Tibial artery (tissue), 4 donors: ENCODE data around the gene CACTIN.

Experiments used
- DNase-seq, 2 donors: peaks; one replicate each; pipeline ENCODE4 v3.0.0-alpha.2; 2019
- H3K27ac ChIP-seq, 2 donors: fragments of 200-600 bp; sonication (generic) in 1 of 2; 1 replicate in 1 of 2; 2 replicates in 1 of 2; pipeline ENCODE4 v1.5.1; 2018 to 2019; ENCODE audit warnings: mild to moderate bottlenecking in 1 of 2
- H3K27me3 ChIP-seq, 2 donors: fragments of 200-600 bp; sonication (generic) in 1 of 2; one replicate each; pipeline versions ENCODE4 v1.5.1 to v1.6.0; 2016 to 2019
- H3K36me3 ChIP-seq, 3 donors: fragments of 200-600 bp; sonication (generic) in 2 of 3; one replicate each; pipeline ENCODE4 v1.5.1; 2016 to 2019; ENCODE audit warnings: mild to moderate bottlenecking in 2 of 3
- H3K4me1 ChIP-seq, 4 donors: fragments of 200-600 bp; sonication (generic) in 2 of 4; 1 replicate in 3 of 4; 2 replicates in 1 of 4; pipeline ENCODE4 v1.5.1; 2016 to 2019
- H3K4me3 ChIP-seq, 2 donors: fragments of 200-600 bp; sonication (generic) in 1 of 2; 1 replicate in 1 of 2; 2 replicates in 1 of 2; pipeline ENCODE4 v1.5.1; 2018 to 2019; ENCODE audit warnings: mild to moderate bottlenecking in 2 of 2
- H3K9me3 ChIP-seq, 3 donors: fragments of 200-600 bp; sonication (generic) in 1 of 3; one replicate each; pipeline ENCODE4 v1.5.1; 2016 to 2019
- CTCF ChIP-seq, 2 experiments: fragments of 200-600 bp in 1 of 2; fragments of 450-650 bp in 1 of 2; IDR thresholded peaks; one replicate each; pipeline ENCODE4 v1.5.1; 2017 to 2019; ENCODE audit warnings: antibody characterized with exemption in 2 of 2, mild to moderate bottlenecking in 1 of 2, moderate library complexity in 1 of 2
- intact Hi-C: fragments of 100-400 bp; cut with DNase I; formaldehyde crosslinking; loops from one replicate; pipeline ENCODE4 v1.15.0; 2023; ENCODE audit warnings: low total_unique reads

Gene CACTIN

GRCh38 chr19:3621689-3622088 lies 4.9 kb downstream of the CACTIN start:
- TF ChIP-seq CTCF (IDR thresholded peaks at IDR 0.05), result no peak
- DNase-seq, result no peak
- Histone ChIP-seq H3K27ac (no peak overlapping the region), H3K4me1 (peaks cover 0 to 34% (median 28%) of the 10 kb centered on the region in 4 donors), H3K36me3 (peaks cover 15 to 68% (median 46%) of the 10 kb centered on the region in 3 donors), H3K9me3 (no peaks in the 10 kb centered on the region), H3K4me3 (no peak overlapping the region), H3K27me3 (no peaks in the 10 kb centered on the region)
- intact Hi-C loops, result no loop called here

GRCh38 chr19:3620817-3621547 lies 5.6 kb downstream of the CACTIN start:
- H3K9me3 ChIP-seq, result no peaks in the 10 kb centered on the region
- peaks cover 0 to 31% (median 27%) of the 10 kb centered on the region in 4 donors for H3K4me1 ChIP-seq
- H3K4me3 ChIP-seq, result no peak overlapping the region
- DNase-seq, result no peak
- peaks cover 15 to 75% (median 46%) of the 10 kb centered on the region in 3 donors for H3K36me3 ChIP-seq
- intact Hi-C loops, result no loop called here
- no peak for TF ChIP-seq CTCF (IDR thresholded peaks at IDR 0.05)
- H3K27me3 ChIP-seq, result no peaks in the 10 kb centered on the region
- no peak overlapping the region for H3K27ac ChIP-seq

GRCh38 chr19:3620145-3620816 lies 6.3 kb downstream of the CACTIN start:
- no peak for TF ChIP-seq CTCF (IDR thresholded peaks at IDR 0.05)
- DNase-seq, result no peak
- intact Hi-C loops, result no loop called here
- H3K36me3 ChIP-seq, result peaks cover 15 to 82% (median 46%) of the 10 kb centered on the region in 3 donors
- peaks cover 0 to 24% (median 20%) of the 10 kb centered on the region in 4 donors for H3K4me1 ChIP-seq
- H3K27me3 ChIP-seq, result no peaks in the 10 kb centered on the region
- no peaks in the 10 kb centered on the region for H3K9me3 ChIP-seq
- H3K27ac ChIP-seq, result no peak overlapping the region
- H3K4me3 ChIP-seq, result no peak overlapping the region

GRCh38 chr19:3619631-3620012 lies 7.0 kb downstream of the CACTIN start:
- Histone ChIP-seq H3K27ac (no peak overlapping the region), H3K36me3 (peaks cover 15 to 88% (median 46%) of the 10 kb centered on the region in 3 donors), H3K27me3 (no peaks in the 10 kb centered on the region), H3K4me3 (no peak overlapping the region), H3K9me3 (no peaks in the 10 kb centered on the region), H3K4me1 (peaks cover 0 to 17% (median 14%) of the 10 kb centered on the region in 4 donors)
- DNase-seq, result no peak
- no peak for TF ChIP-seq CTCF (IDR thresholded peaks at IDR 0.05)
- intact Hi-C loops, result loop anchor here (2.0 to 5.0 kb wide), 2 partner anchors 33 to 42 kb away; no protein-coding TSS in a partner anchor

- H3K4me1 ChIP-seq, result peaks cover 0 to 11% (median 8%) of the 10 kb centered on the region in 4 donors
- H3K4me3 ChIP-seq, result no peak overlapping the region
- no peak overlapping the region for H3K27ac ChIP-seq
- peaks cover 15 to 94% (median 46%) of the 10 kb centered on the region in 3 donors for H3K36me3 ChIP-seq
- no peak for DNase-seq
- TF ChIP-seq CTCF (IDR thresholded peaks at IDR 0.05), result no peak
- no peaks in the 10 kb centered on the region for H3K9me3 ChIP-seq
- intact Hi-C loops, result loop anchor here (1.0 to 5.0 kb wide), 3 partner anchors 32 to 74 kb away; no protein-coding TSS in a partner anchor
- no peaks in the 10 kb centered on the region for H3K27me3 ChIP-seq
Measured at GRCh38 chr19:3618811-3619630, 7.6 kb downstream of the CACTIN start.
